CD4-positive, alpha-beta T cell treated with Interleukin-10 for 1 hour (primary cell): ENCODE results near the gene RBM18.

Source experiments
- DNase-seq: peaks from one replicate; pipeline ENCODE4 v3.0.0-alpha.2; 2020

Gene RBM18

DNA sequence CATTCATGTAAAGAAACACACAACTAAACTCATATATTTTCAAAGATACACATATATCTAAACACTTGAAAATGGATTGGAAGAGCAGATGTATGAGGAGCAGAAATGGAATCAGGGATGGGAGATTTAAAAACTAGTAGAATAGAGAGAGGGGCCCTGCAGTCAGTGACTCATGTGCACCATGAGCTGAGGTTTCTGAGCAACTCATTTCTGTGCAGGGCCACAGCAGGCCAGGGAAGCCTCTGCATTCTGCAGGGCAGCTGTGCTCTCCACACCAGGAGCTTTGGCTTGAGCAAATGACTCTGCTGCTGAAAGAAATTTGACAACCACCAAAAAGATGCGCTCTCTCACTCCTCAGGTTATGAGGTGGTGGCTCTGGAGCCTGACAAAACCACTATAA lies 63.0 kb downstream of the RBM18 start:
- DNase-seq: no peak

GRCh38 chr9:122200960-122201595 lies 63.6 kb downstream of the RBM18 start:
- DNase-seq: no peak

- no peak for DNase-seq
Measured at GRCh38 chr9:122197882-122198281, 66.8 kb downstream of the RBM18 start.

DNA sequence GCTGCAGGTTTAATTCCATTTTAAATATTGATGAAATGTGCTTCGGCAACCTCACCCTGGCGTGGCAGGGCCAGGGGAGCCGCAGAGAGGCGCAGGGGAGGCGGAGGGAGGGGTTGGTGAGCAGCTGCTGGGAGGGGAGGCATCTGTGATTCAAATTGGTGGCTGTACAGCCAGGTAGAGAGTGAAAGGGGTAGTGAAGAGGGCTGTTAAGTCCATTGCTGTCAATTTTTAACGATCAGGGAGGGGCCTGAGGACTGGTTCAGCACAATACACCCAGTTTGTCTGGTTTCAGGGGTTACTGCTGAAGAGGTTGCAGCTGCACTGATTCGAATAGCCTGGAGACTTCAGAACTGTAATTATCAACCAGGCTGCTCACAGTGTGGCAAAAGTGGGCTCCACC lies 67.2 kb downstream of the RBM18 start:
- DNase-seq: no peak

DNA sequence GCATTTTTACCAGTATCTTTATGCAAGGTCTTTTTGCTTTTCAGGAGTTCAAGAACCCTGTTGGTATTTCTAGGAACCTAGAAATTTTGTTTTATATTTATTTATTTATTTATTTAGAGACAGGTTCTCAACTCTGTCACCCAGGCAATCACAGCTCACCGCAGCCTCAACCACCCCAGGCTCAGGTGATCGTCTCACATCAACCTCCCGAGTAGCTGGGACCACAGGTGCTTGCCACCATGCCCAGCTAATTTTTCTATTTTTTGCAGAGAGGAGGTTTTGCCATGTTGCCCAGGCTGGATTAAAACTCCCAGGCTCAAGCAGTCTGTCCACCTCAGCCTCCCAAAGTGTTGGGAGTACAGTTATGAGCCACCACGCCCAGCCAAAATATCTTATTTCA lies 68.8 kb downstream of the RBM18 start:
- DNase-seq: no peak

- DNase-seq: no peak
Measured at GRCh38 chr9:122193651-122194050, 71.0 kb downstream of the RBM18 start.

GRCh38 chr9:122192914-122193525 lies 71.6 kb downstream of the RBM18 start:
- no peak for DNase-seq

GRCh38 chr9:122192261-122192875 lies 72.3 kb downstream of the RBM18 start:
- no peak for DNase-seq

DNA sequence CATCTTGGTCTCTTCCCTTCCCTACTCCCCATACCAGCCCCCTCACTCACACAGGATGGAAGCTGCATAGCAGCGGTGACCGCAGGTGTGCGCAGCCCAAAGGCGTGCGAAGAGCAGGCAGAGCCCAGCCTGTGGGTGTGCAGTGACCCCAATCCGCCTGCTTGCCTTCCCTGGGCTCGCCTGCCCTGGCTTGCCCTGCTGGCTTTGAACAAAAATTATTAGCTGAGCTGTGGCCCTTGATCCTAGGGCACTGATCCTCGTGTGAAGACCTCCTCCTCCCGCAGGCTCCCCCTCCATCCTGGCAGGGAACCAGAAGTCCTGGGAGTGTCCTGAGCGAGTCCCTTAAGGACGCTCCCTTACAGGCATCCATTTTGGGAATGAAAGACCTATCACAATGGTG lies 73.1 kb downstream of the RBM18 start:
- DNase-seq: no peak

DNA sequence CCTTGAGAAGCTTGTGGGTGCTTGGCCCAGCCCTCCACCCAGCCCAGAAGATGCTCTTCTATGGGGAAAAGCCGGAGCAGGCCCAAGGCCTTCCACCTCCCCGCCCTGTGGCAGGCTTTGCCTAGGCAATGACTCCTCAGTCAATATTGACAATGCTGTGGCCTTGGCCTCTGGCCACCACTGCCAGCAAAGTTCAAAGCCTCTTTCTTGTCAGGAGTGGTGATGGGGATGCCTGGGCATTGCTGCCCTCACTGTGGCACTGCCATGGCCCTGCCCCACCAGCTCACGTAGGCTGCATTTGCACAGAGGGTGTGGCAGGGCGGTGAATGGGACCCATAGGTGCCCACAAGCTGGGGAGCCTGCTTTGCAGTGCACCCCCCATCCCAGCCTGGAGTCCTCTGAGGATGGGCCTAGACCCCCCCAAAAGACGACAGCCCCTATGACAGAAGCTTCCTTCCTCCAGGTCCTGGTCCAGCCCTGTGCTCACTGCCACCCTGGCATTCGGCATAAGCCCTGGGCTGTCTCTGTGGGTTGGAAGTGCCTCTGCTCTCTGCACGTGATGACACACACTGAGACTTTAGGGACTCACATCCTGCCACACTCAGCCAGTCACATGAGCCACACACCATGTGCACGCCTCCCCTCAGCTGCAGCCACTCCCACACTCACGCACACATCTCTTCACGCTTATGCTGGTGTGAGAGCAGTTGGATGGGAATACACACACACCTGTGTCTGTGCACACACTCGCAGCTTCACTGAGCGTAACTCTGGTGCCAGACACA lies 73.9 kb downstream of the RBM18 start:
- DNase-seq: no peak

DNA sequence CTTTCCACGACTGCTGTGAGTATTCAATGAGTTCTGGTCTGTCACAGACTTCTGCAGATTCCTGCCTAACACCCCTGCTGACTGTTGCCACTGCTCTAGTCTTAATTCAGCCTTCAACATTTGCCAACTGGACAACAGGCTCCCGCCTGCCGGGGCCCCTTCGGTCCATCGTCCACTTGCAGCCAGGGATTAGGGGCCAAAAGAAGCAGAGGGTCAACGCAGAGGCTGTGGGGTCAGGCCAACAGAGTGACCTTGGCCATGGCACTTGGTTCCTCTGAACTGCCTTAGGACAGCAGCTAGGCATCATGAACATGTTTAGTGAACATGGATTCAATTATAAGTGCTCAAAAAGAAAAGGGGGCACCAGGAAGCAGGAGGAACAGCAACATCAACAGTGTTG lies 76.3 kb downstream of the RBM18 start:
- no peak for DNase-seq
